NCI-H187 treated with DMSO at 0.1 percent for 48 hours (cell line): ENCODE results near the gene ANLN.
"Not testable (repeated sequence)": the region's sequence is repeated elsewhere in the genome, so short reads cannot be mapped to it uniquely, and the experiment has no call there.

Experiments used
- DNase-seq: peaks from one replicate; lab custom pipeline; 2025; lab: John Stamatoyannopoulos, UW

The ANLN gene

GRCh38 chr7:36468370-36469101 is 78.9 kb downstream of the ANLN start:
- no peak for DNase-seq

GRCh38 chr7:36469236-36469635 is 79.6 kb downstream of the ANLN start:
- DNase-seq, result no peak

GRCh38 chr7:36472141-36472729 is 82.6 kb downstream of the ANLN start:
- DNase-seq, result no peak

GRCh38 chr7:36473454-36474282 is 84.0 kb downstream of the ANLN start:
- DNase-seq, result no peak

- no peak for DNase-seq
Measured at GRCh38 chr7:36474283-36475010, 84.8 kb downstream of the ANLN start.

- DNase-seq, result no peak
Measured at GRCh38 chr7:36475011-36475342, 85.3 kb downstream of the ANLN start.

GRCh38 chr7:36475381-36475780 is 85.7 kb downstream of the ANLN start:
- no peak for DNase-seq

GRCh38 chr7:36478745-36479144 is 89.1 kb downstream of the ANLN start:
- DNase-seq, result no peak

- not testable (repeated sequence) for DNase-seq
Measured at GRCh38 chr7:36483853-36484252, 94.2 kb downstream of the ANLN start.

GRCh38 chr7:36484265-36484664 is 94.6 kb downstream of the ANLN start:
- no peak for DNase-seq

GRCh38 chr7:36486336-36486735 is 96.7 kb downstream of the ANLN start:
- no peak for DNase-seq

GRCh38 chr7:36487756-36488336 is 98.2 kb downstream of the ANLN start:
- peak; percentile 12 for DNase-seq

GRCh38 chr7:36488672-36489071 is 99.0 kb downstream of the ANLN start:
- not testable (repeated sequence) for DNase-seq

GRCh38 chr7:36490419-36490830 is 100.8 kb downstream of the ANLN start:
- DNase-seq, result no peak

- DNase-seq, result no peak
Measured at GRCh38 chr7:36491317-36491716, 101.7 kb downstream of the ANLN start.

GRCh38 chr7:36496576-36496975 is 106.9 kb downstream of the ANLN start:
- DNase-seq, result no peak

- not testable (repeated sequence) for DNase-seq
Measured at GRCh38 chr7:36497176-36497575, 107.5 kb downstream of the ANLN start.

GRCh38 chr7:36497775-36498174 is 108.1 kb downstream of the ANLN start:
- DNase-seq, result no peak
